ENCODE data around the gene SPACA7. TPM values are rescaled to one million over a fixed set of nuclear protein-coding genes. Genes with fewer than 3 reads are reported as not detected.
"Not testable (repeated sequence)": the region's sequence is repeated elsewhere in the genome, so short reads cannot be mapped to it uniquely, and the experiment has no call there.

Gene SPACA7
- polyA plus RNA-seq, 3 donors: not detected

DNA sequence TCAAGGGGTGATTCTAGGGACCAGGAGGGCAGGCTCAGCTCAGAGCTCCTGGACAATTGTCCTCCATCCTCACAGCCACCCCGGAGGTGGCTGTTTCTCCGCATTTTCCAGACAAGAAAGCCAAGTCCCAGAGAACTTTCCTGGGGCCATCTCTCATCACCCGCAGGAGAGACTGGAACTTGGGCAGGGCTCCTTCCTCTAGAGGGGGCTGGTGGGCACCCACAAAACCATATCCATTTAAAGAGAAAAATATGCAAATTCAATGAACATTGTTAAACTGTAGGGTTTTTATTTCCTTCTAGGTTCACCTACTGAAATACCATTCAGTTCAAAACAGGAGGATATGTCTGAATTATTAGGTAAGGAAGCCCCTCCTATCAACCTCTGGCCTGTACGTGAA is 16.6 kb downstream of the SPACA7 start:
- no peak for DNase-seq
- H3K4me3 ChIP-seq (replicated peaks in 1 of 3; ENCODE audit: low read depth in 2 of 3, low read length in 3 of 3): no peak overlapping the region
- H3K27ac ChIP-seq (ENCODE audit: low read depth in 1 of 2, low read length in 2 of 2): no peak overlapping the region
- TF ChIP-seq, protein P1, sequence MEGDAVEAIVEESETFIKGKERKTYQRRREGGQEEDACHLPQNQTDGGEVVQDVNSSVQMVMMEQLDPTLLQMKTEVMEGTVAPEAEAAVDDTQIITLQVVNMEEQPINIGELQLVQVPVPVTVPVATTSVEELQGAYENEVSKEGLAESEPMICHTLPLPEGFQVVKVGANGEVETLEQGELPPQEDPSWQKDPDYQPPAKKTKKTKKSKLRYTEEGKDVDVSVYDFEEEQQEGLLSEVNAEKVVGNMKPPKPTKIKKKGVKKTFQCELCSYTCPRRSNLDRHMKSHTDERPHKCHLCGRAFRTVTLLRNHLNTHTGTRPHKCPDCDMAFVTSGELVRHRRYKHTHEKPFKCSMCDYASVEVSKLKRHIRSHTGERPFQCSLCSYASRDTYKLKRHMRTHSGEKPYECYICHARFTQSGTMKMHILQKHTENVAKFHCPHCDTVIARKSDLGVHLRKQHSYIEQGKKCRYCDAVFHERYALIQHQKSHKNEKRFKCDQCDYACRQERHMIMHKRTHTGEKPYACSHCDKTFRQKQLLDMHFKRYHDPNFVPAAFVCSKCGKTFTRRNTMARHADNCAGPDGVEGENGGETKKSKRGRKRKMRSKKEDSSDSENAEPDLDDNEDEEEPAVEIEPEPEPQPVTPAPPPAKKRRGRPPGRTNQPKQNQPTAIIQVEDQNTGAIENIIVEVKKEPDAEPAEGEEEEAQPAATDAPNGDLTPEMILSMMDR (IDR thresholded peaks at IDR 0.05): no peak
- 30% methylated on average over 2 of the region's 4 CpGs for WGBS (ENCODE audit: insufficient coverage)
- H3K9me3 ChIP-seq (replicated peaks in 1 of 2; ENCODE audit: control insufficient read depth in 1 of 2, insufficient read depth in 1 of 2, low read length in 2 of 2): no peaks in the 10 kb centered on the region
- H3K36me3 Mint-ChIP-seq: no peaks in the 10 kb centered on the region
- H3K4me1 Mint-ChIP-seq: no peaks in the 10 kb centered on the region
- no peak overlapping the region for H3K4me2 ChIP-seq (replicated peaks; ENCODE audit: extremely low read depth, low read length, poor library complexity, severe bottlenecking)
- intact Hi-C loops (cut with micrococcal nuclease): no loop called here
- no peak overlapping the region for H3K27ac Mint-ChIP-seq
- H3K27me3 ChIP-seq (ENCODE audit: control insufficient read depth in 2 of 2, insufficient read depth in 2 of 2, low read length in 2 of 2): no peaks in the 10 kb centered on the region
- no peaks in the 10 kb centered on the region for H3K4me1 ChIP-seq (ENCODE audit: control insufficient read depth in 1 of 2, insufficient read depth in 2 of 2, low read length in 2 of 2)
- no peaks in the 10 kb centered on the region for H4K20me1 ChIP-seq (ENCODE audit: insufficient read depth, low read length)
- H3K36me3 ChIP-seq (replicated peaks in 1 of 2; ENCODE audit: control insufficient read depth in 1 of 2, insufficient read depth in 2 of 2, low read length in 2 of 2): no peaks in the 10 kb centered on the region
- peaks cover 0 to 6% (median 3%) of the 10 kb centered on the region in 7 donors for H3K9me3 Mint-ChIP-seq
- peaks cover 0 to 3% (median 0%) of the 10 kb centered on the region in 3 donors for H3K27me3 Mint-ChIP-seq (ENCODE audit: low read depth in 3 of 3)
- no peaks in the 10 kb centered on the region for H3K79me2 ChIP-seq (ENCODE audit: insufficient read depth, low read length)
- H3K4me3 Mint-ChIP-seq: no peak overlapping the region
- H2AFZ ChIP-seq (ENCODE audit: insufficient read depth, low read depth, low read length, poor library complexity, severe bottlenecking): no peak overlapping the region
- H3K9ac ChIP-seq (ENCODE audit: insufficient read depth, low read length, poor library complexity, severe bottlenecking): no peak overlapping the region

- H3K4me2 ChIP-seq (replicated peaks; ENCODE audit: extremely low read depth, low read length, poor library complexity, severe bottlenecking); H3K27ac Mint-ChIP-seq; H3K79me2 ChIP-seq (ENCODE audit: insufficient read depth, low read length); H3K9me3 ChIP-seq (replicated peaks in 1 of 2; ENCODE audit: control insufficient read depth in 1 of 2, insufficient read depth in 1 of 2, low read length in 2 of 2); H3K36me3 ChIP-seq (replicated peaks in 1 of 2; ENCODE audit: control insufficient read depth in 1 of 2, insufficient read depth in 2 of 2, low read length in 2 of 2); H3K27me3 Mint-ChIP-seq (ENCODE audit: low read depth in 3 of 3); H3K4me1 ChIP-seq (ENCODE audit: control insufficient read depth in 1 of 2, insufficient read depth in 2 of 2, low read length in 2 of 2); intact Hi-C loops (cut with micrococcal nuclease); H2AFZ ChIP-seq (ENCODE audit: insufficient read depth, low read depth, low read length, poor library complexity, severe bottlenecking); H3K36me3 Mint-ChIP-seq; H3K9ac ChIP-seq (ENCODE audit: insufficient read depth, low read length, poor library complexity, severe bottlenecking); H3K4me3 ChIP-seq (replicated peaks in 1 of 3; ENCODE audit: low read depth in 2 of 3, low read length in 3 of 3); H4K20me1 ChIP-seq (ENCODE audit: insufficient read depth, low read length); H3K4me3 Mint-ChIP-seq; H3K27me3 ChIP-seq (ENCODE audit: control insufficient read depth in 2 of 2, insufficient read depth in 2 of 2, low read length in 2 of 2); H3K27ac ChIP-seq (ENCODE audit: low read depth in 1 of 2, low read length in 2 of 2); H3K4me1 Mint-ChIP-seq; DNase-seq: not testable (repeated sequence)
- 67% methylated on average over 11 of the region's 16 CpGs for WGBS (ENCODE audit: insufficient coverage)
- peaks cover 0 to 12% (median 2%) of the 10 kb centered on the region in 7 donors for H3K9me3 Mint-ChIP-seq
These were observed 18.9 kb downstream of the SPACA7 start for GRCh38 chr13:112395022-112395421.

GRCh38 chr13:112395941-112396340 is 19.8 kb downstream of the SPACA7 start:
- H3K4me2 ChIP-seq (replicated peaks; ENCODE audit: extremely low read depth, low read length, poor library complexity, severe bottlenecking); intact Hi-C loops (cut with micrococcal nuclease); H3K27me3 ChIP-seq (ENCODE audit: control insufficient read depth in 2 of 2, insufficient read depth in 2 of 2, low read length in 2 of 2); H4K20me1 ChIP-seq (ENCODE audit: insufficient read depth, low read length); H3K4me1 Mint-ChIP-seq; H3K4me3 Mint-ChIP-seq; H3K36me3 Mint-ChIP-seq; H2AFZ ChIP-seq (ENCODE audit: insufficient read depth, low read depth, low read length, poor library complexity, severe bottlenecking); H3K9ac ChIP-seq (ENCODE audit: insufficient read depth, low read length, poor library complexity, severe bottlenecking); H3K4me3 ChIP-seq (replicated peaks in 1 of 3; ENCODE audit: low read depth in 2 of 3, low read length in 3 of 3); H3K27ac Mint-ChIP-seq; H3K27ac ChIP-seq (ENCODE audit: low read depth in 1 of 2, low read length in 2 of 2); H3K79me2 ChIP-seq (ENCODE audit: insufficient read depth, low read length); H3K4me1 ChIP-seq (ENCODE audit: control insufficient read depth in 1 of 2, insufficient read depth in 2 of 2, low read length in 2 of 2); H3K27me3 Mint-ChIP-seq (ENCODE audit: low read depth in 3 of 3); DNase-seq; H3K36me3 ChIP-seq (replicated peaks in 1 of 2; ENCODE audit: control insufficient read depth in 1 of 2, insufficient read depth in 2 of 2, low read length in 2 of 2); H3K9me3 ChIP-seq (replicated peaks in 1 of 2; ENCODE audit: control insufficient read depth in 1 of 2, insufficient read depth in 1 of 2, low read length in 2 of 2): not testable (repeated sequence)
- WGBS (ENCODE audit: insufficient coverage): 80% methylated on average over 1 of the region's 13 CpGs
- H3K9me3 Mint-ChIP-seq: peaks cover 0 to 12% (median 2%) of the 10 kb centered on the region in 7 donors

All from CD14-positive monocyte (primary cell).